GM13976 (cell line): ENCODE data around the gene KRTAP5-6.
"Not testable (repeated sequence)": the region's sequence is repeated elsewhere in the genome, so short reads cannot be mapped to it uniquely, and the experiment has no call there.

ENCODE experiments used
- DNase-seq: peaks from one replicate; pipeline ENCODE4 v3.0.0; 2012; ENCODE audit warnings: low spot score
- in situ Hi-C: fragments of 300-500 bp; cut with MboI; formaldehyde crosslinking; loops from one replicate; pipeline ENCODE4 v1.12.0; 2022; ENCODE audit warnings: low sequenced_read_pairs, mixed read lengths, inconsistent platforms; ENCODE audit not compliant: unreplicated experiment
- TF ChIP-seq, protein P1 (sequence below): IDR thresholded peaks from 2 replicates; pipeline ENCODE4 v1.5.1; 2012; ENCODE audit warnings: borderline replicate concordance, mild to moderate bottlenecking; ENCODE audit not compliant: insufficient read depth; ENCODE audit errors: extremely low read depth, missing control alignments, control extremely low read depth

KRTAP5-6 gene

GRCh38 chr11:1660111-1660867 lies 36.7 kb upstream of the KRTAP5-6 start:
- TF ChIP-seq, protein P1, sequence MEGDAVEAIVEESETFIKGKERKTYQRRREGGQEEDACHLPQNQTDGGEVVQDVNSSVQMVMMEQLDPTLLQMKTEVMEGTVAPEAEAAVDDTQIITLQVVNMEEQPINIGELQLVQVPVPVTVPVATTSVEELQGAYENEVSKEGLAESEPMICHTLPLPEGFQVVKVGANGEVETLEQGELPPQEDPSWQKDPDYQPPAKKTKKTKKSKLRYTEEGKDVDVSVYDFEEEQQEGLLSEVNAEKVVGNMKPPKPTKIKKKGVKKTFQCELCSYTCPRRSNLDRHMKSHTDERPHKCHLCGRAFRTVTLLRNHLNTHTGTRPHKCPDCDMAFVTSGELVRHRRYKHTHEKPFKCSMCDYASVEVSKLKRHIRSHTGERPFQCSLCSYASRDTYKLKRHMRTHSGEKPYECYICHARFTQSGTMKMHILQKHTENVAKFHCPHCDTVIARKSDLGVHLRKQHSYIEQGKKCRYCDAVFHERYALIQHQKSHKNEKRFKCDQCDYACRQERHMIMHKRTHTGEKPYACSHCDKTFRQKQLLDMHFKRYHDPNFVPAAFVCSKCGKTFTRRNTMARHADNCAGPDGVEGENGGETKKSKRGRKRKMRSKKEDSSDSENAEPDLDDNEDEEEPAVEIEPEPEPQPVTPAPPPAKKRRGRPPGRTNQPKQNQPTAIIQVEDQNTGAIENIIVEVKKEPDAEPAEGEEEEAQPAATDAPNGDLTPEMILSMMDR: no peak
- in situ Hi-C loops: loop anchor here (25.0 kb wide), 1 partner anchor 502 kb away; the partner anchor contains the start of genes INS and TH

GRCh38 chr11:1661454-1662269 lies 35.3 kb upstream of the KRTAP5-6 start:
- not testable (repeated sequence) for DNase-seq
- in situ Hi-C loops: loop anchor here (25.0 kb wide), 1 partner anchor 501 kb away; the partner anchor contains the start of genes INS and TH

More at GRCh38 chr11:1660111-1660867, 36.7 kb upstream of the KRTAP5-6 start:
- no peak for DNase-seq

GRCh38 chr11:1662699-1663283 lies 34.2 kb upstream of the KRTAP5-6 start:
- in situ Hi-C loops: loop anchor here (25.0 kb wide), 1 partner anchor 500 kb away; the partner anchor contains the start of genes INS and TH
- not testable (repeated sequence) for DNase-seq

GRCh38 chr11:1665313-1665712 lies 31.7 kb upstream of the KRTAP5-6 start:
- TF ChIP-seq, protein P1: no peak
- in situ Hi-C loops: loop anchor here (25.0 kb wide), 1 partner anchor 497 kb away; the partner anchor contains the start of genes INS and TH
- no peak for DNase-seq

DNA sequence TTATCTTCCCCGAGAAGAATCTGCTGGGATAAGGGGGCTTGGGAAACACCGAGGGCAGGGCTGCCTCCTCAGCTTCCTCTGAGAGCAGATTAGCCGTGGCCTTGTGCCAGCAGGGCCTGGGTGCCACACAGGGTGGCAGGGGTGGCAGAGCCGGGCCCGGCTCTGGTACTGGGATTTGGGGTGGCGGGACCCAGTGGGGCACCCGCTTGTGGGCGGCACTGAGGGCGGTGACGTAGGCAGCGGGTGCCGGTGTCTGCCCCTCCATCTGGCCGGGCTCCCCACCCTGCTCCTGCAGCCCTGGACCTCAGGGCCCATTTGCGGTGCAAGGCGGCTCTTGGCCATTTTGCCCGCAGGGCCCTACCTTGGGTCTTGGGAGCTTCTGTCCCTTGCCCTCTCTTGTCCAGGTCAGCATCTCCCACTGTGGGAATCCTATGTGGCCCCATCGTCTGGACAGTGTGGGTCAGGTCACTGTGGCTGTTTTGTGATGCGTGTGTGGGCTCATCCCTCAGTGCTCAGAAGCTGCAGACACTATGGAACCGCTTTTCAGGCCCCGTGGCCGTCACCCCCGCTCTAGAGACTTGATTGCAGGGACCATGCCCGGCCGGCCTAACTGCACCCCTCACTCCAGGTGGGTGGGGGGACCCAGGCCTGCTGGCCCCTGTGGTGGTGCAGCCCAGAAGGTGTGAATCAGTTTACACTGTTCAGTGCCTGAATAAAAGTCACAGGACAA lies 29.7 kb upstream of the KRTAP5-6 start:
- in situ Hi-C loops: loop anchor here (25.0 kb wide), 1 partner anchor 495 kb away; the partner anchor contains the start of genes INS and TH

GRCh38 chr11:1667906-1668305 lies 29.1 kb upstream of the KRTAP5-6 start:
- TF ChIP-seq, protein P1: no peak
- in situ Hi-C loops: loop anchor here (25.0 kb wide), 1 partner anchor 494 kb away; the partner anchor contains the start of genes INS and TH
- DNase-seq: no peak

More for the DNA sequence above, 29.7 kb upstream of the KRTAP5-6 start:
- TF ChIP-seq, protein P1: no peak
- no peak for DNase-seq
